Tibial nerve (tissue), 4 donors: ENCODE results near the gene SLC23A2. TPM values are rescaled to one million over a fixed set of nuclear protein-coding genes. Genes with fewer than 3 reads are reported as not detected.

Experiments used
- DNase-seq, 2 donors: peaks; one replicate each; pipeline ENCODE4 v3.0.0-alpha.2; 2019; ENCODE audit warnings: low spot score in 2 of 2
- H3K27ac ChIP-seq, 4 donors: fragments of 200-600 bp; sonication (generic) in 3 of 4; one replicate each; pipeline ENCODE4 v1.5.1; 2017 to 2019; ENCODE audit warnings: mild to moderate bottlenecking in 1 of 4
- H3K27me3 ChIP-seq, 2 donors: fragments of 200-600 bp; sonication (generic) in 1 of 2; one replicate each; pipeline versions ENCODE4 v1.5.1 to v1.6.0; 2017 to 2019
- H3K36me3 ChIP-seq, 3 donors: fragments of 200-600 bp; sonication (generic); one replicate each; pipeline ENCODE4 v1.5.1; 2018 to 2019
- H3K4me1 ChIP-seq, 4 donors: fragments of 200-600 bp; sonication (generic) in 3 of 4; one replicate each; pipeline ENCODE4 v1.5.1; 2017 to 2019
- H3K4me3 ChIP-seq, 4 donors: fragments of 200-600 bp; sonication (generic) in 3 of 4; one replicate each; pipeline ENCODE4 v1.5.1; 2017 to 2019; ENCODE audit warnings: mild to moderate bottlenecking in 1 of 4, moderate library complexity in 1 of 4
- H3K9me3 ChIP-seq, 4 donors: fragments of 200-600 bp; sonication (generic) in 3 of 4; one replicate each; pipeline ENCODE4 v1.5.1; 2017 to 2019
- CTCF ChIP-seq, 5 experiments: fragments of 200-600 bp in 3 of 5; fragments of 450-650 bp in 2 of 5; sonication (generic) in 3 of 5; IDR thresholded peaks; one replicate each; pipeline ENCODE4 v1.5.1; 2016 to 2019; ENCODE audit warnings: antibody characterized with exemption in 5 of 5, mild to moderate bottlenecking in 3 of 5, moderate library complexity in 2 of 5
- EP300 ChIP-seq, 2 donors: sonication (generic); formaldehyde crosslinking; IDR thresholded peaks; one replicate each; pipeline ENCODE4 v1.6.1; 2017; ENCODE audit warnings: antibody characterized with exemption in 2 of 2, mild to moderate bottlenecking in 1 of 2
- POLR2A ChIP-seq, 2 donors: fragments of 450-650 bp; IDR thresholded peaks; one replicate each; pipeline ENCODE4 v1.6.1; 2017; ENCODE audit warnings: antibody characterized with exemption in 2 of 2, mild to moderate bottlenecking in 2 of 2, moderate library complexity in 2 of 2
- WGBS, 2 donors: methylation state at CpG; one replicate each; pipeline ENCODE4 v1.1.5; 2018; 5-methylcytosine and 5-hydroxymethylcytosine counted together
- total RNA-seq, 4 donors: library from RNA; depleted of rRNA; stranded (reverse); fragments of >200 nt; gene quantifications; one replicate each; pipeline ENCODE4 v1.1.0, GENCODE V29; 2016

Gene SLC23A2
- total RNA-seq, 4 donors from 2014 or later, result 30.6 to 48.5 (median 40.6) TPM

- DNase-seq, result no peak
- Histone ChIP-seq H3K9me3 (no peaks in the 10 kb centered on the region), H3K4me1 (peaks cover 3 to 50% (median 18%) of the 10 kb centered on the region in 4 donors), H3K4me3 (no peak overlapping the region), H3K27ac (peak overlapping the region in 1 of 4 donors; percentile 19), H3K27me3 (no peaks in the 10 kb centered on the region), H3K36me3 (peaks cover 0 to 5% (median 0%) of the 10 kb centered on the region in 3 donors)
- 66 to 82% methylated on average over 3 of the region's 3 CpGs for WGBS, 2 donors
- TF ChIP-seq CTCF (IDR thresholded peaks at IDR 0.05), result no peak
- no peak for TF ChIP-seq EP300 (IDR thresholded peaks at IDR 0.05)
- TF ChIP-seq POLR2A (IDR thresholded peaks at IDR 0.05), result no peak
Measured at GRCh38 chr20:4947817-4948559, 53.3 kb downstream of the SLC23A2 start.

GRCh38 chr20:4946986-4947385 lies 54.3 kb downstream of the SLC23A2 start:
- Histone ChIP-seq H3K27me3 (no peaks in the 10 kb centered on the region), H3K9me3 (no peaks in the 10 kb centered on the region), H3K36me3 (no peaks in the 10 kb centered on the region), H3K4me1 (peaks cover 3 to 58% (median 18%) of the 10 kb centered on the region in 4 donors), H3K27ac (no peak overlapping the region), H3K4me3 (no peak overlapping the region)
- TF ChIP-seq CTCF (IDR thresholded peaks at IDR 0.05) (no peak), POLR2A (IDR thresholded peaks at IDR 0.05) (no peak), EP300 (IDR thresholded peaks at IDR 0.05) (peak in 1 of 2 donors; percentile 27)
- DNase-seq, result no peak
- WGBS, 2 donors, result 57 to 62% methylated on average over 6 of the region's 6 CpGs

- WGBS, 2 donors, result 96 to 97% methylated on average over 6 of the region's 6 CpGs
- DNase-seq, result no peak
- Histone ChIP-seq H3K9me3 (no peaks in the 10 kb centered on the region), H3K36me3 (no peaks in the 10 kb centered on the region), H3K27ac (no peak overlapping the region), H3K4me3 (no peak overlapping the region), H3K27me3 (no peaks in the 10 kb centered on the region), H3K4me1 (peaks cover under 1 to 59% (median 17%) of the 10 kb centered on the region in 4 donors)
- TF ChIP-seq CTCF (IDR thresholded peaks at IDR 0.05) (no peak), POLR2A (IDR thresholded peaks at IDR 0.05) (no peak), EP300 (IDR thresholded peaks at IDR 0.05) (no peak)
Measured at GRCh38 chr20:4946585-4946984, 54.7 kb downstream of the SLC23A2 start.

GRCh38 chr20:4944518-4945313 lies 56.6 kb downstream of the SLC23A2 start:
- peaks cover 0 to 40% (median 4%) of the 10 kb centered on the region in 4 donors for H3K4me1 ChIP-seq
- no peak for DNase-seq
- no peak overlapping the region for H3K27ac ChIP-seq
- TF ChIP-seq CTCF (IDR thresholded peaks at IDR 0.05) (no peak), EP300 (IDR thresholded peaks at IDR 0.05) (no peak), POLR2A (IDR thresholded peaks at IDR 0.05) (no peak)
- WGBS, 2 donors, result 73 to 80% methylated on average over 6 of the region's 6 CpGs
- no peaks in the 10 kb centered on the region for H3K27me3 ChIP-seq
- H3K4me3 ChIP-seq, result no peak overlapping the region
- H3K9me3 ChIP-seq, result no peaks in the 10 kb centered on the region
- H3K36me3 ChIP-seq, result no peaks in the 10 kb centered on the region

- Histone ChIP-seq H3K4me1 (peaks cover 0 to 25% (median 2%) of the 10 kb centered on the region in 4 donors), H3K27ac (no peak overlapping the region), H3K9me3 (no peaks in the 10 kb centered on the region), H3K36me3 (no peaks in the 10 kb centered on the region), H3K27me3 (no peaks in the 10 kb centered on the region), H3K4me3 (no peak overlapping the region)
- no peak for DNase-seq
- 45 to 48% methylated on average over 5 of the region's 5 CpGs for WGBS, 2 donors
- TF ChIP-seq CTCF (IDR thresholded peaks at IDR 0.05) (no peak), EP300 (IDR thresholded peaks at IDR 0.05) (no peak), POLR2A (IDR thresholded peaks at IDR 0.05) (no peak)
Measured at GRCh38 chr20:4942331-4942730, 59.0 kb downstream of the SLC23A2 start.
